Neural progenitor cell (in vitro differentiated cells): ENCODE data around the gene TRMO. TPM values are rescaled to one million over a fixed set of nuclear protein-coding genes. Genes with fewer than 3 reads are reported as not detected.

Source experiments
- DNase-seq: peaks from one replicate; pipeline ENCODE4 v3.0.0-alpha.2; 2016; ENCODE audit warnings: low spot score
- H2AFZ ChIP-seq: fragments of 200-600 bp; sonication (generic); replicated peaks from 2 replicates; pipeline ENCODE4 v1.6.1; 2016; ENCODE audit warnings: antibody characterized with exemption
- H3F3A ChIP-seq: fragments of 200-600 bp; sonication (generic); 2 replicates; pipeline ENCODE4 v1.6.1; 2016; ENCODE audit warnings: antibody characterized with exemption, low read depth
- H3K27ac ChIP-seq: fragments of 200-600 bp; sonication (generic); 2 replicates; pipeline ENCODE4 v1.5.1; 2016; ENCODE audit warnings: mild to moderate bottlenecking
- H3K27me3 ChIP-seq: fragments of 200-600 bp; sonication (generic); 2 replicates; pipeline ENCODE4 v1.6.1; 2016; ENCODE audit warnings: mild to moderate bottlenecking, moderate library complexity
- H3K36me3 ChIP-seq: fragments of 200-600 bp; sonication (generic); 2 replicates; pipeline ENCODE4 v1.5.1; 2016
- H3K4me1 ChIP-seq: fragments of 200-600 bp; sonication (generic); 2 replicates; pipeline ENCODE4 v1.6.1; 2016; ENCODE audit warnings: mixed run types
- H3K4me2 ChIP-seq: fragments of 200-600 bp; sonication (generic); 2 replicates; pipeline ENCODE4 v1.6.1; 2016
- H3K4me3 ChIP-seq: fragments of 200-600 bp; sonication (generic); 2 replicates; pipeline ENCODE4 v1.5.1; 2016
- H3K79me2 ChIP-seq: fragments of 200-600 bp; sonication (generic); 2 replicates; pipeline ENCODE4 v1.6.1; 2016; ENCODE audit warnings: low read depth
- H3K9ac ChIP-seq: fragments of 200-600 bp; sonication (generic); 2 replicates; pipeline ENCODE4 v1.6.1; 2016
- H3K9me3 ChIP-seq: fragments of 200-600 bp; sonication (generic); 2 replicates; pipeline ENCODE4 v1.5.1; 2016; ENCODE audit warnings: low read depth
- H4K20me1 ChIP-seq: fragments of 200-600 bp; sonication (generic); 2 replicates; pipeline ENCODE4 v1.6.1; 2016; ENCODE audit warnings: low read depth
- H3K27ac Mint-ChIP-seq: 3 replicates; pipeline ENCODE4 v1.8.0; 2021; ENCODE audit warnings: mixed read lengths
- H3K27me3 Mint-ChIP-seq: 2 replicates; pipeline ENCODE4 v1.8.0; 2022; ENCODE audit warnings: low read depth, mild to moderate bottlenecking, inconsistent platforms, moderate library complexity, mixed read lengths; ENCODE audit not compliant: insufficient read depth
- H3K36me3 Mint-ChIP-seq: 3 replicates; pipeline ENCODE4 v1.8.0; 2021; ENCODE audit warnings: mixed read lengths
- H3K4me1 Mint-ChIP-seq: 3 replicates; pipeline ENCODE4 v1.8.0; 2021; ENCODE audit warnings: mixed read lengths
- H3K4me3 Mint-ChIP-seq: 3 replicates; pipeline ENCODE4 v1.8.0; 2021; ENCODE audit warnings: mild to moderate bottlenecking, moderate library complexity, mixed read lengths
- H3K9me3 Mint-ChIP-seq: 3 replicates; pipeline ENCODE4 v1.8.0; 2020; ENCODE audit warnings: mixed read lengths
- CTCF ChIP-seq: fragments of 200-600 bp; sonication (generic); IDR thresholded peaks from 2 replicates; pipeline ENCODE4 v1.5.1; 2017; ENCODE audit warnings: antibody characterized with exemption, mild to moderate bottlenecking
- EZH2 ChIP-seq: fragments of 200-600 bp; sonication (generic); IDR thresholded peaks from 2 replicates; pipeline ENCODE4 v1.6.1; 2017; ENCODE audit warnings: antibody characterized with exemption, mild to moderate bottlenecking, moderate library complexity
- EZH2phosphoT487 ChIP-seq: fragments of 200-600 bp; sonication (generic); IDR thresholded peaks from 2 replicates; pipeline ENCODE4 v1.6.1; 2017; ENCODE audit warnings: antibody characterized with exemption
- total RNA-seq: library from RNA; depleted of rRNA; stranded (reverse); fragments of >200 nt; gene quantifications from 2 replicates; pipeline ENCODE4 v1.2.3, GENCODE V29; 2015; ENCODE audit warnings: low replicate concordance

Gene TRMO
- total RNA-seq, 1 donor from 2014 or later, result 5.7 TPM

GRCh38 chr9:97858826-97859225, 63.5 kb downstream of the TRMO start:
- no peak overlapping the region for H3K4me2 ChIP-seq
- peaks cover 81% of the 10 kb centered on the region for H3K27me3 Mint-ChIP-seq
- H3K4me3 Mint-ChIP-seq, result no peak overlapping the region
- no peak overlapping the region for H3K27ac ChIP-seq
- no peaks in the 10 kb centered on the region for H3K9me3 ChIP-seq
- H4K20me1 ChIP-seq, result peaks cover 54% of the 10 kb centered on the region
- H3K27ac Mint-ChIP-seq, result no peak overlapping the region
- TF ChIP-seq EZH2 (no peak), CTCF (no peak), EZH2phosphoT487 (no peak)
- no peak overlapping the region for H3K4me3 ChIP-seq
- H3K79me2 ChIP-seq, result no peaks in the 10 kb centered on the region
- peaks cover 17% of the 10 kb centered on the region for H3F3A ChIP-seq
- H3K36me3 ChIP-seq, result no peaks in the 10 kb centered on the region
- peaks cover 3% of the 10 kb centered on the region for H3K9me3 Mint-ChIP-seq
- peaks cover 12% of the 10 kb centered on the region for H3K4me1 ChIP-seq
- H2AFZ ChIP-seq, result no peak overlapping the region
- H3K9ac ChIP-seq, result no peak overlapping the region
- no peaks in the 10 kb centered on the region for H3K36me3 Mint-ChIP-seq
- DNase-seq, result no peak
- H3K4me1 Mint-ChIP-seq, result peaks cover 8% of the 10 kb centered on the region
- peaks cover 100% of the 10 kb centered on the region for H3K27me3 ChIP-seq

DNA sequence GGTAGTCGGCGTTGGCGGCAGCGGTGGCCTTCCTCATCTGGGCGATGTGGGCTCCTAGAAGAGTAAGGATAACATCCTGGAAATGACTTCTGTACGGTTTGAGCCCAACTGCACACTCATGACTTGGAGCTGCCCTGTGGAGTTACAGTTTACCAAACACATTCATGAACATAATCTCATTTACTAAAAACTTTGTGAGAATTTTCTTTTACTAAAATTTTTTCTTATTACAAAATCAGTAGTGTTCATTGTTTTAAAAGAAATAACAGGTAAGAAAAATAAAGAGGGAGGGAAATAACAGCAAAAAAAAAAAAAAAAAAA, 63.9 kb downstream of the TRMO start:
- H3K27ac Mint-ChIP-seq, result no peak overlapping the region
- Histone ChIP-seq H4K20me1 (peaks cover 58% of the 10 kb centered on the region), H3F3A (peaks cover 17% of the 10 kb centered on the region), H3K27me3 (peaks cover 100% of the 10 kb centered on the region), H3K4me2 (peak overlapping the region; percentile 59), H3K4me1 (peaks cover 12% of the 10 kb centered on the region), H3K4me3 (no peak overlapping the region), H3K9ac (no peak overlapping the region), H3K79me2 (no peaks in the 10 kb centered on the region), H3K36me3 (no peaks in the 10 kb centered on the region), H3K9me3 (no peaks in the 10 kb centered on the region), H3K27ac (no peak overlapping the region), H2AFZ (no peak overlapping the region)
- DNase-seq, result no peak
- peaks cover 83% of the 10 kb centered on the region for H3K27me3 Mint-ChIP-seq
- peaks cover 3% of the 10 kb centered on the region for H3K9me3 Mint-ChIP-seq
- TF ChIP-seq EZH2, result peak; percentile 70
- TF ChIP-seq EZH2phosphoT487, result peak; percentile 14
- no peak for TF ChIP-seq CTCF
- H3K36me3 Mint-ChIP-seq, result no peaks in the 10 kb centered on the region
- H3K4me1 Mint-ChIP-seq, result peaks cover 8% of the 10 kb centered on the region
- no peak overlapping the region for H3K4me3 Mint-ChIP-seq

DNA sequence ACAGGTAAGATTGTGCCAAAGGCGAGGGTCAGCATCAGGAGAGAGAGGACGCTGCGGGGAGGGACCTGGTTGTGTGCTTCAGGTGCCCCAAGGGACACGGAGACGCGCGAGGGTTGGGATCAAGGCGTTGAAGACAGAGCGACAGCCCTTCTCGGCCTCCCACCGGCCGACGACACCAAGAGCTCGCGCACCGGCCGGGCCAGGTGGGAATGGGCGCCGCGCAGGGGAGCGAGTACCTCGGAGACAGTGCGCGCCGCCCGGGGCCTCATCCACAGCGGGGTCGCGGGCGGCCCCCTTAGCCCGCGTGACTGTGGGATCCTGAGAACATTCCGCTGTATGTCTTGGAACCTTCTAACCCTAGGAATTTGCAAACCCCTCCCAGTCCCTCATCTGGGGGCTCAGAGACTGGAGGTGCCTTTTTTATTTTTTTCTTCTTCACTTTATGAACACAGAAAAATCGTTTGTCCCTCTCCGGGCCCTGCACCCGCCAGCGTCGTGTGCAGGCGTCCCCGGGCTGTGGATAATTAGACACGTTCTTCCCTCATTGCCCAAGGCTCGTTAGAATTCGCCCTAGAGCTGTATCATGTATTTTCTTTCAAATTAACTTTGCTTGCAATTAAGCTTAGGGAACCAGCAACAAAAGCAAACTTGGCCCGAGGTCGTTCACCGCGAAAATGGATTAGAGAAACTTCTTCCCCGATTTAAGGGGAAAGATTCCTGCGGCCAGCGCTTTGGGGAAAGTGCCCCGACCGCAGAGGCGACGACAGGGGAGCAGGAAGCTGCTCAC, 64.5 kb downstream of the TRMO start:
- Histone ChIP-seq H3K4me2 (peak overlapping the region; percentile 59), H4K20me1 (peaks cover 64% of the 10 kb centered on the region), H3K36me3 (no peaks in the 10 kb centered on the region), H3F3A (peaks cover 17% of the 10 kb centered on the region), H3K9me3 (no peaks in the 10 kb centered on the region), H2AFZ (no peak overlapping the region), H3K27ac (no peak overlapping the region), H3K79me2 (no peaks in the 10 kb centered on the region), H3K4me3 (peak overlapping the region; percentile 10), H3K9ac (no peak overlapping the region), H3K27me3 (peaks cover 100% of the 10 kb centered on the region), H3K4me1 (peaks cover 17% of the 10 kb centered on the region)
- Mint-ChIP-seq H3K4me1 (peaks cover 8% of the 10 kb centered on the region), H3K36me3 (no peaks in the 10 kb centered on the region), H3K27me3 (peaks cover 85% of the 10 kb centered on the region), H3K27ac (no peak overlapping the region), H3K4me3 (peak overlapping the region; percentile 52), H3K9me3 (peaks cover 3% of the 10 kb centered on the region)
- TF ChIP-seq EZH2 (peak; percentile 95), CTCF (no peak), EZH2phosphoT487 (peak; percentile 92)
- peak; percentile 64 for DNase-seq
